ENCODE results near the gene ADAM12.

ADAM12 gene

DNA sequence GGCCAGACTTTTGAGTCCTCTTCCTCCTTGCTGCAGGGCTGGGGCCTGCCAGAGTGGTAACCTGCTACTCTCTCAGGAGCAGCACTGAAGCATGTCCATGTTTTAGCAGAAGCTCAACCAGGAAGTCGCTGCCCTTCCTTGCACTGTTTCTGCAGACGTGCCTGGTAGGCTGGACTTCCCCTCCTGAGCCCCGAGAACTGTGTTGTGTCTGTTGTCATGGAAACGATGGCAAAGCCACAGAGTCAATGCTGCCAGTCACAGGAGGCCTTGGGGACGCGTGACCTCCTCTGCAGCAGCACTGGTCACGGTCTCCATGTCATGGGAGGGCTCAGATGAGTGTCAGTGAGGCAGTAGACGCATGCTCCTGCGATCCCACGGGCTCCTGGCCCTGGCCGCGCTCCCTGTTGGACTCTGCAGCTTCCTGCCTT is 346.5 kb downstream of the ADAM12 start:
- DNase-seq (ENCODE audit: low read depth): no peak
- H3K4me3 ChIP-seq (ENCODE audit: control insufficient read depth, low read depth, low read length): no peak overlapping the region
- TF ChIP-seq, protein P1, sequence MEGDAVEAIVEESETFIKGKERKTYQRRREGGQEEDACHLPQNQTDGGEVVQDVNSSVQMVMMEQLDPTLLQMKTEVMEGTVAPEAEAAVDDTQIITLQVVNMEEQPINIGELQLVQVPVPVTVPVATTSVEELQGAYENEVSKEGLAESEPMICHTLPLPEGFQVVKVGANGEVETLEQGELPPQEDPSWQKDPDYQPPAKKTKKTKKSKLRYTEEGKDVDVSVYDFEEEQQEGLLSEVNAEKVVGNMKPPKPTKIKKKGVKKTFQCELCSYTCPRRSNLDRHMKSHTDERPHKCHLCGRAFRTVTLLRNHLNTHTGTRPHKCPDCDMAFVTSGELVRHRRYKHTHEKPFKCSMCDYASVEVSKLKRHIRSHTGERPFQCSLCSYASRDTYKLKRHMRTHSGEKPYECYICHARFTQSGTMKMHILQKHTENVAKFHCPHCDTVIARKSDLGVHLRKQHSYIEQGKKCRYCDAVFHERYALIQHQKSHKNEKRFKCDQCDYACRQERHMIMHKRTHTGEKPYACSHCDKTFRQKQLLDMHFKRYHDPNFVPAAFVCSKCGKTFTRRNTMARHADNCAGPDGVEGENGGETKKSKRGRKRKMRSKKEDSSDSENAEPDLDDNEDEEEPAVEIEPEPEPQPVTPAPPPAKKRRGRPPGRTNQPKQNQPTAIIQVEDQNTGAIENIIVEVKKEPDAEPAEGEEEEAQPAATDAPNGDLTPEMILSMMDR (IDR thresholded peaks at IDR 0.05; ENCODE audit: control insufficient read depth, insufficient read depth, low read depth, low read length, missing control alignments): no peak

DNA sequence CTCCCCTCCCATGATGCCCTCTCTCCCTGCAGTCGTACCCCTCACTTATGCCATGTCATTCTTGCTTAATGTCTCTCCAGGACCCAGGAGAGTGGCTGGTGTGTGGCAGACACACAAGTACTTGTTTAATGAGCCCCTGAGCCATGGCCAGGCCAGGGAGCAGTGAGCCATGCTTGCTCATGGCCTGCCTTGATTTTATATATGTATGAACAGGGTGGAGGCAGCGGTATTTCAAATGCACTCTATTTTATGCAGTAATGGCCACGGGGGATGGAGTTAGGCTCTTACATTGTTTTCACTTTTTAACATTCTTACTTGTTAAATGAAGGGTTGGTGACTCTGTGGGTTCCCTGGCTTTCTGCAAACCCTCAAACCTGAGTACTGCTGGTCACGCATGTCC is 347.2 kb downstream of the ADAM12 start:
- DNase-seq (ENCODE audit: low read depth): no peak
- no peak overlapping the region for H3K4me3 ChIP-seq (ENCODE audit: control insufficient read depth, low read depth, low read length)

DNA sequence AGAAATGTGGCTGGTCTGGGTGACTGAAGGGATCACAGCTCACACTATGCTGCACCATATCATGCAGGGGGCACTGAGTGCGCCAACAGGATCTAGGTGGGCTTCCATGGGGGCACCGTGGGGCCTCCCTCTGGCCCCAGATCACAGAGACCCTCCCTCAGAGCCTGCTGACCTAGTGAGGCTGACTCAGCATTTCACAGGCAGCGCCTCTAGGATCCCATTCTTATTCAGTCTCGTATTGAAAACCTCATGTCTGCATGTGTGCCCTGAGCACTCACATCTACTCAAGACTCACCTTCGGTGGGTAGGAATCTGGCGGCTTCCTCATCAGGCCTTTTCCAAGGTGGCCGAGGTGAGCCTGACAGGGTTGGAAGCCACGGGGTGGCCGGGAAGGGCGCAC is 350.3 kb downstream of the ADAM12 start:
- TF ChIP-seq, protein P1 (IDR thresholded peaks at IDR 0.05; ENCODE audit: control insufficient read depth, insufficient read depth, low read depth, low read length, missing control alignments): no peak
- no peak for DNase-seq (ENCODE audit: low read depth)

More for the DNA sequence above, 347.2 kb downstream of the ADAM12 start:
- TF ChIP-seq, protein P1 (IDR thresholded peaks at IDR 0.05; ENCODE audit: control insufficient read depth, insufficient read depth, low read depth, low read length, missing control alignments): no peak

DNA sequence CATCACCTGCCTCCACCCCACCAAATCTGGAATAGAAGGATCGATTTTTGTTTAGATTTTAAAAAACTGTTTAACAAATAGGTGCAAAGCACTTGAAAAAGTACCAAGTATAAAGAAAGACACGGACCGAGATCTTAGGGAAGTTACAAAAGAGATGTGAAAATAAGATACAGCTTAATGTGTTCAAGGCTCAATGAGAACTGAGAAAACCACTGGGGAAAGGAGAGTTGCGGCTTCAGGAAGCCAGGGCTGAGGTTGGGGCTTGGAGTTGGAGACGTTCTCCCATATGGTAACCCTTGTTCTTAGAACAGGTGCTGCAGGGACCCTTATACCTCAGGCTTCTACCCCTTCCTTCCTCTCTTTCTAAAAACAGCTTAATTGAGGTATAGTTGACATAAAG is 351.8 kb downstream of the ADAM12 start:
- DNase-seq (ENCODE audit: low read depth): no peak
- TF ChIP-seq, protein P1 (IDR thresholded peaks at IDR 0.05; ENCODE audit: control insufficient read depth, insufficient read depth, low read depth, low read length, missing control alignments): no peak
- no peak overlapping the region for H3K4me3 ChIP-seq (ENCODE audit: control insufficient read depth, low read depth, low read length)

More for the DNA sequence above, 350.3 kb downstream of the ADAM12 start:
- H3K4me3 ChIP-seq (ENCODE audit: control insufficient read depth, low read depth, low read length): no peak overlapping the region

DNA sequence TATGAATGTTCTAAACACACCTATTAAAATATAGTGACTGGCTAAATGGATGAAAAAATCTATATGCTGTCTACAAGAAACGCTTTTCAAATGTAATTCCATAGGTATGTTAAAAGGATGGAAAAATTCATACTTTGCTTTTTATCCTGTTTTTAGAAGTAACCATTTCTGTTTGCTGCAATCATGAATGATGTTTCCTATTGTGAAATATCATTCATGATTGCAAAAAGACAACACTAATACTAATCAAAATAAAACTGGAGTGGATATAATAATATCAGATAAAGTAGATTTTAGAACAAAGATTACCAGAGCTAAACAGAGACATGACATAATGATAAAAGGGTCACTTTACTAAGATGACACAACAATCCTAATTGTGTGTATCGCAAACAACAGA is 353.7 kb downstream of the ADAM12 start:
- H3K4me3 ChIP-seq (ENCODE audit: control insufficient read depth, low read depth, low read length): no peak overlapping the region
- TF ChIP-seq, protein P1 (IDR thresholded peaks at IDR 0.05; ENCODE audit: control insufficient read depth, insufficient read depth, low read depth, low read length, missing control alignments): no peak
- DNase-seq (ENCODE audit: low read depth): no peak

DNA sequence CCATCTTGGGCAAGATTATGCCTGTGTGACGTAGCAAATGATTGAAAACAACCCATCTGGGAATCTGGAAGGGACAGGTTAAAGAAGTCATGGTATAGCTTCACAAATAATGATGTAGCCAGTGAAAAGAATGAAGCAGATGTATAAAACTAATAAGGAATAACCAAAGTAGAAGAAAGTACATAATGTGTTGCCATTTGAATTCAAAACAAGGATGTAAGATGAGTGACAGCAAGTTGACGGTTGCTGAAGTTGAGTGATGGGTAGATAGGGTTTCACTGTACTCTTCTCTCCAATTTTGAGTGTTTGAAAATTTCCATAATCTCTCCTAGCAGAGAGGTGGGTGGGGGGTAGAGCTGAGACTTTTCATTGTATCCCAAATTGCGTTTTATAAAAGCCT is 358.3 kb downstream of the ADAM12 start:
- TF ChIP-seq, protein P1 (IDR thresholded peaks at IDR 0.05; ENCODE audit: control insufficient read depth, insufficient read depth, low read depth, low read length, missing control alignments): no peak
- no peak for DNase-seq (ENCODE audit: low read depth)
- no peak overlapping the region for H3K4me3 ChIP-seq (ENCODE audit: control insufficient read depth, low read depth, low read length)

DNA sequence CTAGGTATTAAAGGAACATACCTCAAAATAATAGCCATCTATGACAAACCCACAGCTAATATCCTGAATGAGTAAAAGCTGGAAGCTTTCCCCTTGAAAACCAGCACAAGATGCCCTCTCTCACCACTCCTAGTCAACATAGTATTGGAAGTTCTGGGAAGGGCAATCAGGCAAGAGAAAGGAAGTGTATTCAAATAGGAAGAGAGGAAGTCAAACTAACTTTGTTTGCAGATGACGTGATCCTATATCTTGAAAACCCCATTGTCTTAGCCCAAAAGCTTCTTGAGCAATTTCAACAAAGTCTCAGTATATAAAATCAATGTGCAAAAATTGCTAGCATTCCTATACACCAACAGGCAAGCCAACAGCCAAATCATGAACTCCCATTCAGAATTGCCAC is 360.6 kb downstream of the ADAM12 start:
- H3K4me3 ChIP-seq (ENCODE audit: control insufficient read depth, low read depth, low read length): no peak overlapping the region
- TF ChIP-seq, protein P1 (IDR thresholded peaks at IDR 0.05; ENCODE audit: control insufficient read depth, insufficient read depth, low read depth, low read length, missing control alignments): no peak
- no peak for DNase-seq (ENCODE audit: low read depth)
